Neural cell (in vitro differentiated cells): Measurements from ENCODE around the gene PHOSPHO2. TPM values are rescaled to one million over a fixed set of nuclear protein-coding genes. Genes with fewer than 3 reads are reported as not detected.

Experiments used
- H2AFZ ChIP-seq: fragments of 200-600, 300-800 bp; sonication (generic), shearing (Covaris generic); 2 replicates; pipeline ENCODE4 v1.6.0; 2014; ENCODE audit warnings: low read depth, mild to moderate bottlenecking, antibody characterized with exemption, low read length, moderate library complexity
- H3F3A ChIP-seq: fragments of 200-600 bp; shearing (Covaris generic); 2 replicates; pipeline ENCODE4 v1.6.1; 2016; ENCODE audit warnings: mild to moderate bottlenecking, moderate library complexity, mixed read lengths, antibody characterized with exemption, low read length; ENCODE audit not compliant: insufficient read depth, poor library complexity, severe bottlenecking
- H3K27ac ChIP-seq: fragments of 200-600, 300-800 bp; sonication (generic), shearing (Covaris generic); 2 replicates; pipeline ENCODE4 v1.5.1; 2014; ENCODE audit warnings: mild to moderate bottlenecking, low read length, moderate library complexity
- H3K27me3 ChIP-seq: fragments of 300-800, 200-600 bp; sonication (generic), shearing (Covaris generic); 2 replicates; pipeline ENCODE4 v1.6.0; 2014; ENCODE audit warnings: mild to moderate bottlenecking, low read depth, low read length, moderate library complexity; ENCODE audit not compliant: insufficient read depth
- H3K36me3 ChIP-seq: fragments of 300-800, 200-600 bp; sonication (generic), shearing (Covaris generic); 2 replicates; pipeline ENCODE4 v1.5.1; 2014; ENCODE audit warnings: mild to moderate bottlenecking, antibody characterized with exemption, low read length, moderate library complexity; ENCODE audit not compliant: insufficient read depth
- H3K4me2 ChIP-seq: fragments of 300-800, 200-600 bp; sonication (generic), shearing (Covaris generic); 2 replicates; pipeline ENCODE4 v1.6.0; 2014; ENCODE audit warnings: mild to moderate bottlenecking, low read length
- H3K4me3 ChIP-seq: fragments of 300-800, 200-600 bp; sonication (generic), shearing (Covaris generic); 2 replicates; pipeline ENCODE4 v1.5.1; 2014; ENCODE audit warnings: mild to moderate bottlenecking, low read length, moderate library complexity
- H3K79me2 ChIP-seq: fragments of 200-600 bp; shearing (Covaris generic); replicated peaks from 2 replicates; pipeline ENCODE4 v1.6.0; 2014; ENCODE audit warnings: mild to moderate bottlenecking, low read length, moderate library complexity; ENCODE audit not compliant: insufficient read depth
- H3K9ac ChIP-seq: fragments of 300-800, 200-600 bp; sonication (generic), shearing (Covaris generic); 2 replicates; pipeline ENCODE4 v1.6.1; 2016; ENCODE audit warnings: mild to moderate bottlenecking, low read length, mixed read lengths
- H3K9me2 ChIP-seq: fragments of 200-600 bp; shearing (Covaris generic); 2 replicates; pipeline ENCODE4 v1.6.1; 2016; ENCODE audit warnings: mild to moderate bottlenecking, low read length, mixed read lengths; ENCODE audit not compliant: insufficient read depth
- H3K9me3 ChIP-seq: fragments of 200-600, 300-800 bp; sonication (generic), shearing (Covaris generic); 2 replicates; pipeline ENCODE4 v1.6.1; 2016; ENCODE audit warnings: mild to moderate bottlenecking, mixed run types, low read length, moderate library complexity, mixed read lengths
- H4K20me1 ChIP-seq: fragments of 200-600 bp; shearing (Covaris generic); 2 replicates; pipeline ENCODE4 v1.6.1; 2016; ENCODE audit warnings: mild to moderate bottlenecking, mixed run types; ENCODE audit not compliant: insufficient read depth
- EP300 ChIP-seq: fragments of 450-650 bp; conservative IDR thresholded peaks from 2 replicates; pipeline ENCODE4 v1.6.1; 2014; ENCODE audit warnings: antibody characterized with exemption, mild to moderate bottlenecking, moderate library complexity; ENCODE audit not compliant: poor library complexity, severe bottlenecking
- EZH2 ChIP-seq: fragments of 200-600, 300-800 bp; shearing (Covaris generic), sonication (generic); IDR thresholded peaks from 2 replicates; pipeline ENCODE4 v1.6.1; 2014; ENCODE audit warnings: antibody characterized with exemption, low read length, borderline replicate concordance, mild to moderate bottlenecking; ENCODE audit not compliant: insufficient read depth, poor library complexity, severe bottlenecking
- MXI1 ChIP-seq: fragments of 450-650 bp; conservative IDR thresholded peaks from 2 replicates; pipeline ENCODE4 v1.6.1; 2014; ENCODE audit warnings: antibody characterized with exemption, mild to moderate bottlenecking; ENCODE audit not compliant: poor library complexity, severe bottlenecking
- POLR2AphosphoS5 ChIP-seq: IDR thresholded peaks from 2 replicates; pipeline ENCODE4 v1.6.1; 2012
- RAD21 ChIP-seq: fragments of 450-650 bp; conservative IDR thresholded peaks from 2 replicates; pipeline ENCODE4 v1.6.1; 2014; ENCODE audit warnings: antibody characterized with exemption, mild to moderate bottlenecking, moderate library complexity
- SMC3 ChIP-seq: fragments of 450-650 bp; conservative IDR thresholded peaks from 2 replicates; pipeline ENCODE4 v1.6.1; 2014; ENCODE audit warnings: antibody characterized with exemption, mild to moderate bottlenecking, moderate library complexity; ENCODE audit not compliant: poor library complexity
- TAF1 ChIP-seq: IDR thresholded peaks from 2 replicates; pipeline ENCODE4 v1.6.1; 2012; ENCODE audit warnings: low read depth
- polyA plus RNA-seq: library from polyadenylated mRNA; depleted of rRNA; stranded (reverse); fragments of >200 nt; gene quantifications from 2 replicates; pipeline ENCODE4 v1.2.3, GENCODE V29; 2014
- small RNA-seq, 3 experiments: library from RNA; depleted of rRNA; stranded (forward); fragments of <200 nt; gene quantifications; one replicate each; pipeline ENCODE3, GENCODE V24; 2012
- TF ChIP-seq, protein P1 (sequence below): fragments of 450-650 bp; IDR thresholded peaks from 2 replicates; pipeline ENCODE4 v1.5.1; 2014; ENCODE audit warnings: antibody characterized with exemption, mild to moderate bottlenecking, moderate library complexity; ENCODE audit not compliant: poor library complexity, severe bottlenecking
- TF ChIP-seq, protein P2 (sequence below): IDR thresholded peaks from 2 replicates; pipeline ENCODE4 v1.6.1; 2012; ENCODE audit warnings: borderline replicate concordance

PHOSPHO2 gene
- polyA plus RNA-seq, 1 donor from 2014 or later = 25.4 TPM

DNA sequence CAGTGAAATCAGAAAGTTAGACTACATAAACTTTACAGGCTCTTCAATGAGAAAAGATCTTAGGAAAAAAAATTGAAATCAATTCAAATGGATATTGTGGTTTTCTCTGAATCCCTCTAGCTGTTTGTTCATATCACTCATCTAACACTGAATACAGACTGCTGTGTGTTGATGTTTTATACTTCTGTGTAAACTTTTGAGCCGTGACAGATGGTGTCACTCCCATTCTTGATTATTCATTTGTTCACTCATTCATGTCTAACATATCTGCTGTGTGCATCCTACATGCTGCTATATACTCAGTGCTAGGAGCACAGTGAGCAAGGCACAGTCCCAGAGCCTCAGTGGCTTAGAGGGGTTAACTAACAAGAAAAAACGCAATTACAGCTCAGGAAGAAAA is 52.0 kb downstream of the PHOSPHO2 start:
- Histone ChIP-seq H3K9me3 (no peaks in the 10 kb centered on the region), H3K27ac (no peak overlapping the region), H3K4me2 (no peak overlapping the region), H3K9ac (no peak overlapping the region), H3K9me2 (no peaks in the 10 kb centered on the region), H4K20me1 (no peaks in the 10 kb centered on the region), H3K27me3 (no peaks in the 10 kb centered on the region), H2AFZ (no peak overlapping the region), H3K4me3 (no peak overlapping the region), H3F3A (no peaks in the 10 kb centered on the region), H3K36me3 (peaks cover 4% of the 10 kb centered on the region), H3K79me2 (peaks cover 20% of the 10 kb centered on the region)
- TF ChIP-seq, protein P1, sequence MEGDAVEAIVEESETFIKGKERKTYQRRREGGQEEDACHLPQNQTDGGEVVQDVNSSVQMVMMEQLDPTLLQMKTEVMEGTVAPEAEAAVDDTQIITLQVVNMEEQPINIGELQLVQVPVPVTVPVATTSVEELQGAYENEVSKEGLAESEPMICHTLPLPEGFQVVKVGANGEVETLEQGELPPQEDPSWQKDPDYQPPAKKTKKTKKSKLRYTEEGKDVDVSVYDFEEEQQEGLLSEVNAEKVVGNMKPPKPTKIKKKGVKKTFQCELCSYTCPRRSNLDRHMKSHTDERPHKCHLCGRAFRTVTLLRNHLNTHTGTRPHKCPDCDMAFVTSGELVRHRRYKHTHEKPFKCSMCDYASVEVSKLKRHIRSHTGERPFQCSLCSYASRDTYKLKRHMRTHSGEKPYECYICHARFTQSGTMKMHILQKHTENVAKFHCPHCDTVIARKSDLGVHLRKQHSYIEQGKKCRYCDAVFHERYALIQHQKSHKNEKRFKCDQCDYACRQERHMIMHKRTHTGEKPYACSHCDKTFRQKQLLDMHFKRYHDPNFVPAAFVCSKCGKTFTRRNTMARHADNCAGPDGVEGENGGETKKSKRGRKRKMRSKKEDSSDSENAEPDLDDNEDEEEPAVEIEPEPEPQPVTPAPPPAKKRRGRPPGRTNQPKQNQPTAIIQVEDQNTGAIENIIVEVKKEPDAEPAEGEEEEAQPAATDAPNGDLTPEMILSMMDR = no peak

DNA sequence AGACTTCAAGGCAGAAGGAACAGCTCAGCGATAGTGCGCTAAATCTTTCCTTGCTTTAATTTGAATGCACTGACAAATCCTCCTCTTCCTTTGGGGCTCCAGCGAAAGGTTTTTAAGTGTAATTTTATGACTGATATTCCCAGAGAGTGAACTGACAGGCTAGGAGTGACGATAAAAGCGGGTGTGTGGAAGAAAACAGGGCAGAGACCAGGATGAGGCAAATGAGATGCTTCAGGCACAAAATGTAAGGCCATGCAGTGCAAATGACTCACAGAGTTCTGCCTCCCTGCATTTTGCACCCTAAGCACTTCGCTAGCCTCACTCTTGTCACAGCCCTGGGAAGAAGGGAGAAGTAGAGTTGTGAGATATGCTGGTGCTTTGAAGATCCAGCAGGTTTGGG is 54.0 kb downstream of the PHOSPHO2 start:
- peaks cover 7% of the 10 kb centered on the region for H3K36me3 ChIP-seq
- TF ChIP-seq MXI1 = no peak
- TF ChIP-seq, protein P1 = no peak
- TF ChIP-seq, protein P2, sequence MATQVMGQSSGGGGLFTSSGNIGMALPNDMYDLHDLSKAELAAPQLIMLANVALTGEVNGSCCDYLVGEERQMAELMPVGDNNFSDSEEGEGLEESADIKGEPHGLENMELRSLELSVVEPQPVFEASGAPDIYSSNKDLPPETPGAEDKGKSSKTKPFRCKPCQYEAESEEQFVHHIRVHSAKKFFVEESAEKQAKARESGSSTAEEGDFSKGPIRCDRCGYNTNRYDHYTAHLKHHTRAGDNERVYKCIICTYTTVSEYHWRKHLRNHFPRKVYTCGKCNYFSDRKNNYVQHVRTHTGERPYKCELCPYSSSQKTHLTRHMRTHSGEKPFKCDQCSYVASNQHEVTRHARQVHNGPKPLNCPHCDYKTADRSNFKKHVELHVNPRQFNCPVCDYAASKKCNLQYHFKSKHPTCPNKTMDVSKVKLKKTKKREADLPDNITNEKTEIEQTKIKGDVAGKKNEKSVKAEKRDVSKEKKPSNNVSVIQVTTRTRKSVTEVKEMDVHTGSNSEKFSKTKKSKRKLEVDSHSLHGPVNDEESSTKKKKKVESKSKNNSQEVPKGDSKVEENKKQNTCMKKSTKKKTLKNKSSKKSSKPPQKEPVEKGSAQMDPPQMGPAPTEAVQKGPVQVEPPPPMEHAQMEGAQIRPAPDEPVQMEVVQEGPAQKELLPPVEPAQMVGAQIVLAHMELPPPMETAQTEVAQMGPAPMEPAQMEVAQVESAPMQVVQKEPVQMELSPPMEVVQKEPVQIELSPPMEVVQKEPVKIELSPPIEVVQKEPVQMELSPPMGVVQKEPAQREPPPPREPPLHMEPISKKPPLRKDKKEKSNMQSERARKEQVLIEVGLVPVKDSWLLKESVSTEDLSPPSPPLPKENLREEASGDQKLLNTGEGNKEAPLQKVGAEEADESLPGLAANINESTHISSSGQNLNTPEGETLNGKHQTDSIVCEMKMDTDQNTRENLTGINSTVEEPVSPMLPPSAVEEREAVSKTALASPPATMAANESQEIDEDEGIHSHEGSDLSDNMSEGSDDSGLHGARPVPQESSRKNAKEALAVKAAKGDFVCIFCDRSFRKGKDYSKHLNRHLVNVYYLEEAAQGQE = no peak
- TF ChIP-seq EP300 = no peak
- no peak for TF ChIP-seq SMC3
- TF ChIP-seq EZH2 = no peak
- no peak for TF ChIP-seq POLR2AphosphoS5
- TF ChIP-seq TAF1 = no peak
- no peak for TF ChIP-seq RAD21
- no peak overlapping the region for H3K9ac ChIP-seq
- peaks cover 11% of the 10 kb centered on the region for H3K79me2 ChIP-seq
- H3K27me3 ChIP-seq = no peaks in the 10 kb centered on the region
- no peaks in the 10 kb centered on the region for H3K9me2 ChIP-seq
- no peak overlapping the region for H3K4me2 ChIP-seq
- H2AFZ ChIP-seq = no peak overlapping the region
- peak overlapping the region; percentile 71 for H3K27ac ChIP-seq
- no peaks in the 10 kb centered on the region for H3K9me3 ChIP-seq
- no peak overlapping the region for H3K4me3 ChIP-seq
- no peaks in the 10 kb centered on the region for H4K20me1 ChIP-seq
- H3F3A ChIP-seq = no peaks in the 10 kb centered on the region

Small RNA genes within 50 kb of the gene (small RNA-seq; reads per million reads assigned to genes)
- gene RF00432 = 0 reads per million in 3 experiments

Other genes starting within 250 kb of the PHOSPHO2 start
- gene BBS5, start 215.0 kb upstream of the PHOSPHO2 start, polyA plus RNA-seq = 4.6 and 9.1 TPM in 2 replicates
- 2.3 and 2.7 TPM in 2 replicates for gene KLHL41, start 184.8 kb upstream of the PHOSPHO2 start, polyA plus RNA-seq
- gene FASTKD1, start 120.6 kb upstream of the PHOSPHO2 start, polyA plus RNA-seq = 50.3 and 69.6 TPM in 2 replicates
- 28.7 and 45.0 TPM in 2 replicates for gene PPIG, start 110.1 kb upstream of the PHOSPHO2 start, polyA plus RNA-seq
- gene CFAP210, start 64 bp upstream of the PHOSPHO2 start, polyA plus RNA-seq = 0.20 and 1.7 TPM in 2 replicates
- gene KLHL23, start 39.4 kb downstream of the PHOSPHO2 start, polyA plus RNA-seq = 75.8 and 87.8 TPM in 2 replicates
- gene SSB, start 104.4 kb downstream of the PHOSPHO2 start, polyA plus RNA-seq = 164 and 214 TPM in 2 replicates
- 73.8 and 82.2 TPM in 2 replicates for gene METTL5, start 130.4 kb downstream of the PHOSPHO2 start, polyA plus RNA-seq
- 62.3 and 75.2 TPM in 2 replicates for gene UBR3, start 133.0 kb downstream of the PHOSPHO2 start, polyA plus RNA-seq